Karpas-422 (cell line): Measurements from ENCODE around the gene ADPRHL1. TPM values are rescaled to one million over a fixed set of nuclear protein-coding genes. Genes with fewer than 3 reads are reported as not detected.
"Not testable (repeated sequence)": the region's sequence is repeated elsewhere in the genome, so short reads cannot be mapped to it uniquely, and the experiment has no call there.

Source experiments
- DNase-seq: peaks from one replicate; pipeline ENCODE4 v3.0.0-alpha.2; 2015
- H2AFZ ChIP-seq: fragments of 200-600 bp; sonication (generic); 2 replicates; pipeline ENCODE4 v1.6.1; 2014; ENCODE audit warnings: antibody characterized with exemption, low read length, mixed read lengths
- H3K27ac ChIP-seq: fragments of 200-600 bp; sonication (generic); 2 replicates; pipeline ENCODE4 v1.5.1; 2014; ENCODE audit warnings: mild to moderate bottlenecking, low read length, moderate library complexity
- H3K27me3 ChIP-seq: fragments of 200-600 bp; sonication (generic); 2 replicates; pipeline ENCODE4 v1.6.1; 2014; ENCODE audit warnings: low read length, mixed read lengths
- H3K36me3 ChIP-seq: fragments of 200-600 bp; sonication (generic); 2 replicates; pipeline ENCODE4 v1.6.1; 2014; ENCODE audit warnings: low read length, mixed read lengths; ENCODE audit not compliant: insufficient read depth
- H3K4me1 ChIP-seq: fragments of 200-600 bp; sonication (generic); 2 replicates; pipeline ENCODE4 v1.6.1; 2014; ENCODE audit warnings: mild to moderate bottlenecking, low read length, mixed read lengths
- H3K4me2 ChIP-seq: fragments of 200-600 bp; sonication (generic); 2 replicates; pipeline ENCODE4 v1.6.1; 2014; ENCODE audit warnings: low read length, low read depth, mild to moderate bottlenecking; ENCODE audit not compliant: poor library complexity, severe bottlenecking
- H3K4me3 ChIP-seq: fragments of 200-600 bp; sonication (generic); 2 replicates; pipeline ENCODE4 v1.5.1; 2014; ENCODE audit warnings: mild to moderate bottlenecking, antibody characterized with exemption, low read length, mixed read lengths
- H3K79me2 ChIP-seq: fragments of 200-600 bp; sonication (generic); 2 replicates; pipeline ENCODE4 v1.6.1; 2014; ENCODE audit warnings: mild to moderate bottlenecking, low read length, mixed read lengths
- H3K9ac ChIP-seq: fragments of 200-600 bp; sonication (generic); 2 replicates; pipeline ENCODE4 v1.6.0; 2014; ENCODE audit warnings: low read length
- H3K9me2 ChIP-seq: fragments of 200-600 bp; sonication (generic), shearing (Covaris generic); replicated peaks from 2 replicates; pipeline ENCODE4 v1.6.0; 2014; ENCODE audit warnings: mild to moderate bottlenecking, low read length, moderate library complexity; ENCODE audit not compliant: insufficient read depth
- H3K9me3 ChIP-seq: fragments of 300-700, 200-600 bp; sonication (generic); 2 replicates; pipeline ENCODE4 v1.6.1; 2014; ENCODE audit warnings: low read length, mixed read lengths
- H4K20me1 ChIP-seq: fragments of 200-600 bp; sonication (generic); 2 replicates; pipeline ENCODE4 v1.6.1; 2014; ENCODE audit warnings: mild to moderate bottlenecking, antibody characterized with exemption, low read length, low read depth; ENCODE audit not compliant: insufficient read depth
- total RNA-seq: library from RNA; depleted of rRNA; stranded (reverse); fragments of >200 nt; shearing (Covaris generic); gene quantifications from 2 replicates; pipeline ENCODE4 v1.2.3, GENCODE V29; 2014; ENCODE audit warnings: low replicate concordance

Gene ADPRHL1
- total RNA-seq, 1 experiment from 2014 or later: 10.2 TPM

DNA sequence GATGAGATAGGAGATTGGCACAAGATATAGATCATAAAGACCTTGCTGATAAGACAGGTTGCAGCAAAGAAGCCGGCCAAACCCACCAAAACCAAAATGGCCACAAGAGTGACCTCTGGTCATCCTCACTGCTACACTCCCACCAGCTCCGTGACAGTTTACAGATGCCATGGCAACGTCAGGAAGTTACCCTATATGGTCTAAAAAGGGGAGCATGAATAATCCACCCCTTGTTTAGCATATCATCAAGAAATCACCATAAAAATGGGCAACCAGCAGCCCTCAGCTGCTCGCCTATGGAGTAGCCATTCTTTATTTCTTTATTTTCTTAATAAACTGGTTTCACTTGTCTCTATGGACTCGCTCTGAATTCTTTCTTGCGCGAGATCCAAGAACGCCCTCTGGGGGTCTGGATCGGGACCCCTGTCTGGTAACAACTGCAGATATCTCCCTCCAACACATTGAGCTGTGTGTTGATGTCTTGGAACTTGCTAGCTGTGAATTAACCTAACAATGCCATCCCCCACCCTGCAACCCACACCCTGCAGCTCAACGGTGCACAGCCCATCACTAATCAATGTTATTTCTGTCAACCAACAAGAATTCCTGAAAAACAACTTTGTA is 62.3 kb downstream of the ADPRHL1 start:
- Histone ChIP-seq H3K4me1 (peaks cover 16% of the 10 kb centered on the region), H3K4me3 (no peak overlapping the region), H3K9me3 (no peaks in the 10 kb centered on the region; the same call in 1 of the 2 replicates), H2AFZ (no peak overlapping the region), H3K4me2 (no peak overlapping the region), H3K79me2 (no peaks in the 10 kb centered on the region), H3K9me2 (no peaks in the 10 kb centered on the region), H3K36me3 (no peaks in the 10 kb centered on the region), H3K27ac (no peak overlapping the region), H4K20me1 (no peaks in the 10 kb centered on the region), H3K9ac (no peak overlapping the region), H3K27me3 (0 out of 2 replicates have a peak, but pooled peaks cover 3% of the 10 kb centered on the region)
- no peak for DNase-seq

GRCh38 chr13:113389586-113389985 is 63.7 kb downstream of the ADPRHL1 start:
- H3K4me1 ChIP-seq: peaks cover 14% of the 10 kb centered on the region
- H3K27me3 ChIP-seq, H3K36me3 ChIP-seq, DNase-seq, H3K79me2 ChIP-seq, H2AFZ ChIP-seq, H3K9me2 ChIP-seq, H4K20me1 ChIP-seq, H3K27ac ChIP-seq, H3K4me3 ChIP-seq, H3K9ac ChIP-seq, H3K4me2 ChIP-seq, H3K9me3 ChIP-seq: not testable (repeated sequence)

DNA sequence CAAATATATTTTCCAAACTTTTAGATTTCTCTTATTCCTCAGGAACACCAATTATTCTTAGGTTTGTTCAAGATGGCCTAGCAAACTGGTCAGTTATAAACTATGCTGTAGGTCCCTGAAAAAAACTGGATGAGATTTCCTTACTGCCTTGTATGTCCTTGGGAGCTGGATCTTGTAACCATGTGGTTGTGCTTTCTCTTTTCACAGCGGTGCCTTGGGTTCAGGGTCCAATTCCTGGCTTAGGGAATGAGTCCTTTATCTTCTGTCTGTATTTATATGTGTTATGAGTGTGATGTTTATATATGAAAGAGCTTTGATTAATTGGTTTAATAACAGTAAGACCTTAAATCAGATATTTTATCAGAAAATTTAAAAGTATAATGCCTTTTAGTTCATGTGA is 65.9 kb downstream of the ADPRHL1 start:
- DNase-seq: no peak
- no peak overlapping the region for H2AFZ ChIP-seq
- no peaks in the 10 kb centered on the region for H3K79me2 ChIP-seq
- H3K9me2 ChIP-seq: no peaks in the 10 kb centered on the region
- no peaks in the 10 kb centered on the region for H3K4me1 ChIP-seq
- H3K4me3 ChIP-seq: no peak overlapping the region
- H3K9ac ChIP-seq: no peak overlapping the region
- no peak overlapping the region for H3K4me2 ChIP-seq
- H3K9me3 ChIP-seq: no peaks in the 10 kb centered on the region; the same call in 1 of the 2 replicates
- no peaks in the 10 kb centered on the region for H3K36me3 ChIP-seq
- 0 out of 2 replicates have a peak, but pooled peaks cover 3% of the 10 kb centered on the region for H3K27me3 ChIP-seq
- H3K27ac ChIP-seq: no peak overlapping the region
- no peaks in the 10 kb centered on the region for H4K20me1 ChIP-seq

- no peak overlapping the region for H2AFZ ChIP-seq
- H3K36me3 ChIP-seq: no peaks in the 10 kb centered on the region
- no peaks in the 10 kb centered on the region for H4K20me1 ChIP-seq
- H3K9me2 ChIP-seq: no peaks in the 10 kb centered on the region
- no peak overlapping the region for H3K4me3 ChIP-seq
- no peak overlapping the region for H3K4me2 ChIP-seq
- no peak for DNase-seq
- H3K27me3 ChIP-seq: 0 out of 2 replicates have a peak, but pooled peaks cover 3% of the 10 kb centered on the region
- H3K9me3 ChIP-seq: no peaks in the 10 kb centered on the region; the same call in 1 of the 2 replicates
- H3K27ac ChIP-seq: no peak overlapping the region
- H3K9ac ChIP-seq: no peak overlapping the region
- no peaks in the 10 kb centered on the region for H3K4me1 ChIP-seq
- H3K79me2 ChIP-seq: no peaks in the 10 kb centered on the region
These were observed 70.2 kb downstream of the ADPRHL1 start for GRCh38 chr13:113383089-113383488.

GRCh38 chr13:113382542-113382941 is 70.7 kb downstream of the ADPRHL1 start:
- not testable (repeated sequence) for DNase-seq, H4K20me1 ChIP-seq, H3K9me2 ChIP-seq, H3K9ac ChIP-seq, H3K79me2 ChIP-seq, H3K27ac ChIP-seq, H3K36me3 ChIP-seq, H3K9me3 ChIP-seq, H2AFZ ChIP-seq, H3K4me2 ChIP-seq, H3K27me3 ChIP-seq, H3K4me3 ChIP-seq, H3K4me1 ChIP-seq

GRCh38 chr13:113378825-113379224 is 74.5 kb downstream of the ADPRHL1 start:
- H3K4me2 ChIP-seq: no peak overlapping the region
- no peak overlapping the region for H3K4me3 ChIP-seq
- no peaks in the 10 kb centered on the region for H3K27me3 ChIP-seq
- no peak for DNase-seq
- no peaks in the 10 kb centered on the region for H3K9me3 ChIP-seq
- H3K9ac ChIP-seq: no peak overlapping the region
- H3K79me2 ChIP-seq: no peaks in the 10 kb centered on the region
- no peaks in the 10 kb centered on the region for H4K20me1 ChIP-seq
- H3K27ac ChIP-seq: no peak overlapping the region
- H2AFZ ChIP-seq: no peak overlapping the region
- peaks cover 8% of the 10 kb centered on the region for H3K4me1 ChIP-seq
- H3K9me2 ChIP-seq: no peaks in the 10 kb centered on the region
- H3K36me3 ChIP-seq: no peaks in the 10 kb centered on the region

GRCh38 chr13:113374511-113375175 is 78.6 kb downstream of the ADPRHL1 start:
- Histone ChIP-seq H3K27ac (no peak overlapping the region), H3K79me2 (no peaks in the 10 kb centered on the region), H3K4me3 (no peak overlapping the region), H2AFZ (no peak overlapping the region), H3K4me1 (peaks cover 8% of the 10 kb centered on the region), H3K36me3 (no peaks in the 10 kb centered on the region), H3K9me3 (no peaks in the 10 kb centered on the region), H4K20me1 (no peaks in the 10 kb centered on the region), H3K4me2 (no peak overlapping the region), H3K9me2 (no peaks in the 10 kb centered on the region), H3K9ac (no peak overlapping the region), H3K27me3 (no peaks in the 10 kb centered on the region)
- DNase-seq: no peak

DNA sequence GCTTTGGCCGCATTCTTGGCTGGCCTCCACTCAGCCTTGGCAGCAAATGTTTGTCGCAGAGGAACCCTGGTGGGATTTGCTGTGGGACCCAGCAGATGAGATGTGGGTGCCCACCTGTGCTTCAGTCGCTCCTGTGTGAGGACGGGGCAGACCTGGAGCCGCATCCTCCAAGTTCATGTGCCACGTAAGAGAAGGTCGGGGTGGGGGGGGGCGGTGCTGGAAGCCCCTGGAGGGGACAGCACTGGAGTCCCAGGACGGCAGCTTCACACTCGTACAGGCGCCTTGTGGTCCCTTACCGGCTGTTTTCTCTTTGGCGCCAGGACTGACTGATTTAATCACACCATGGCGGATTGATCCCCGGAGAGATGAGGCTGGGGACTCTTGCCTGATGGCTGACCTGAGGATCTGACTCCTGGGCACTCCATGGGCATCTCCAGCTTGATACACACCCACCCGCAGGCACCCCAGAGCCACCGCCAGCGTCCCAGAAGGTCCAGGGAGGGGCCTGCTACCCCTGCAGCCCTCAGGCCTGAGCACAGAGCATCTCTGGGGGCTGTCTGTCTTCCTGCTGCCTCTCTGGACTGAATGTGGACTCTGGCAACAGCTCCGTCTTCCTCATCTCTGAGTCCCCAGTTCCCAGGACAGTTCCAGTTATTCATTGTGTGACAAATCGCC is 79.3 kb downstream of the ADPRHL1 start:
- no peak overlapping the region for H3K4me2 ChIP-seq
- H2AFZ ChIP-seq: no peak overlapping the region
- no peak overlapping the region for H3K27ac ChIP-seq
- peaks cover 8% of the 10 kb centered on the region for H3K4me1 ChIP-seq
- H3K4me3 ChIP-seq: no peak overlapping the region
- H4K20me1 ChIP-seq: no peaks in the 10 kb centered on the region
- H3K27me3 ChIP-seq: no peaks in the 10 kb centered on the region
- no peaks in the 10 kb centered on the region for H3K79me2 ChIP-seq
- H3K9me2 ChIP-seq: no peaks in the 10 kb centered on the region
- H3K36me3 ChIP-seq: no peaks in the 10 kb centered on the region
- no peak overlapping the region for H3K9ac ChIP-seq
- no peaks in the 10 kb centered on the region for H3K9me3 ChIP-seq
- DNase-seq: no peak
